Lower lobe of right lung (tissue), 2 donors: ENCODE data around the gene SOCS6. TPM values are rescaled to one million over a fixed set of nuclear protein-coding genes. Genes with fewer than 3 reads are reported as not detected.
A peak's percentile ranks its signal among the peaks of the same experiment; 100 is the strongest.

ENCODE experiments used
- ATAC-seq, 2 donors: fragments of 200-7000 bp; cut with Tn5 transposase; one replicate each; pipeline ENCODE4 v1.9.1; 2020 to 2022; ENCODE audit warnings: mild to moderate bottlenecking in 2 of 2, moderate library complexity in 2 of 2
- DNase-seq: peaks from one replicate; pipeline ENCODE4 v3.0.0-alpha.2; 2020
- H3K27ac ChIP-seq: fragments of 200-600 bp; one replicate; pipeline ENCODE4 v1.8.0; 2022
- H3K27me3 ChIP-seq: fragments of 200-600 bp; one replicate; pipeline ENCODE4 v1.8.0; 2022; ENCODE audit warnings: low read depth
- H3K36me3 ChIP-seq: fragments of 200-600 bp; one replicate; pipeline ENCODE4 v1.8.0; 2022; ENCODE audit warnings: mild to moderate bottlenecking
- H3K4me1 ChIP-seq: fragments of 200-600 bp; one replicate; pipeline ENCODE4 v1.8.0; 2022
- H3K4me3 ChIP-seq: fragments of 200-600 bp; one replicate; pipeline ENCODE4 v1.8.0; 2022; ENCODE audit warnings: mild to moderate bottlenecking
- H3K9me3 ChIP-seq: fragments of 200-600 bp; one replicate; pipeline ENCODE4 v1.8.0; 2022
- intact Hi-C: fragments of 100-400 bp; cut with DNase I; formaldehyde crosslinking; loops from one replicate; pipeline ENCODE4 v1.11.0; 2022
- total RNA-seq: library from RNA; stranded (reverse); fragmentation: NEBNext Ultra II Directional; extraction: Animal tissue kit (Norgen Biotek cat#: 25700); gene quantifications from one replicate; pipeline ENCODE4 v1.2.1, GENCODE V29; 2021
- TF ChIP-seq, protein P1 (sequence below): fragments of 200-600 bp; IDR thresholded peaks from one replicate; pipeline ENCODE4 v1.8.0; 2022; ENCODE audit warnings: antibody characterized with exemption, mild to moderate bottlenecking
- donor health status: DM: no; HTN: yes; CAD: no; lungs with severe emphysema.

The SOCS6 gene
- total RNA-seq, 1 donor from 2014 or later = 24.8 TPM

GRCh38 chr18:70331456-70332097 is 42.7 kb downstream of the SOCS6 start:
- no peak for ATAC-seq
- Histone ChIP-seq H3K9me3 (peaks cover 8% of the 10 kb centered on the region), H3K4me3 (no peak overlapping the region), H3K27ac (no peak overlapping the region), H3K4me1 (no peaks in the 10 kb centered on the region), H3K36me3 (no peaks in the 10 kb centered on the region), H3K27me3 (no peaks in the 10 kb centered on the region)
- TF ChIP-seq, protein P1, sequence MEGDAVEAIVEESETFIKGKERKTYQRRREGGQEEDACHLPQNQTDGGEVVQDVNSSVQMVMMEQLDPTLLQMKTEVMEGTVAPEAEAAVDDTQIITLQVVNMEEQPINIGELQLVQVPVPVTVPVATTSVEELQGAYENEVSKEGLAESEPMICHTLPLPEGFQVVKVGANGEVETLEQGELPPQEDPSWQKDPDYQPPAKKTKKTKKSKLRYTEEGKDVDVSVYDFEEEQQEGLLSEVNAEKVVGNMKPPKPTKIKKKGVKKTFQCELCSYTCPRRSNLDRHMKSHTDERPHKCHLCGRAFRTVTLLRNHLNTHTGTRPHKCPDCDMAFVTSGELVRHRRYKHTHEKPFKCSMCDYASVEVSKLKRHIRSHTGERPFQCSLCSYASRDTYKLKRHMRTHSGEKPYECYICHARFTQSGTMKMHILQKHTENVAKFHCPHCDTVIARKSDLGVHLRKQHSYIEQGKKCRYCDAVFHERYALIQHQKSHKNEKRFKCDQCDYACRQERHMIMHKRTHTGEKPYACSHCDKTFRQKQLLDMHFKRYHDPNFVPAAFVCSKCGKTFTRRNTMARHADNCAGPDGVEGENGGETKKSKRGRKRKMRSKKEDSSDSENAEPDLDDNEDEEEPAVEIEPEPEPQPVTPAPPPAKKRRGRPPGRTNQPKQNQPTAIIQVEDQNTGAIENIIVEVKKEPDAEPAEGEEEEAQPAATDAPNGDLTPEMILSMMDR = no peak
- intact Hi-C loops = no loop called here
- no peak for DNase-seq

GRCh38 chr18:70332694-70333093 is 43.8 kb downstream of the SOCS6 start:
- Histone ChIP-seq H3K9me3 (peaks cover 8% of the 10 kb centered on the region), H3K27me3 (no peaks in the 10 kb centered on the region), H3K4me3 (no peak overlapping the region), H3K36me3 (no peaks in the 10 kb centered on the region), H3K4me1 (no peaks in the 10 kb centered on the region), H3K27ac (no peak overlapping the region)
- DNase-seq (no peak), ATAC-seq (peak; percentile 37 to 55)
- TF ChIP-seq, protein P1 = no peak
- intact Hi-C loops = no loop called here

DNA sequence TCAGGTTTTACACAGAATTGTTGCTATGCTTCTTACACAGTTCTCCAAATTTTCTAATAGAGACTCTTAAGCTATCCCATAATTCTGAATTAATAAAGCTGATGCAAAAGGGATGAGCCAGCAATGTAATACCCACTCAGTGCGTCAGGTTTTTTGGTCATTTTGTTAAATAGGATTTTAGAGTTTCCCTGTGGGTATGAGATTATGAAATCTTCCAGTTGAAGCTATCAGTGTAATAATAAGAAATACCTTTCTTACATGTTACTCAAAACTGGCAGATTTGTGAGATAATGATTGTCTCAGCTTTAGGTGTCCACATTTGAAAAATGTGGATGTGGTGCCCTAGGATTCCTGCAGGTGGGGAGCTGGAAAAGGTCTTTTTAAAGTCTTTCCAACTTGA is 44.5 kb downstream of the SOCS6 start:
- ATAC-seq (peak in 1 of 2 donors; percentile 11), DNase-seq (no peak)
- Histone ChIP-seq H3K4me1 (no peaks in the 10 kb centered on the region), H3K27ac (no peak overlapping the region), H3K36me3 (no peaks in the 10 kb centered on the region), H3K9me3 (peaks cover 8% of the 10 kb centered on the region), H3K4me3 (no peak overlapping the region), H3K27me3 (no peaks in the 10 kb centered on the region)
- TF ChIP-seq, protein P1 = no peak
- intact Hi-C loops = no loop called here

GRCh38 chr18:70333757-70334156 is 44.9 kb downstream of the SOCS6 start:
- Histone ChIP-seq H3K27me3 (no peaks in the 10 kb centered on the region), H3K9me3 (peaks cover 12% of the 10 kb centered on the region), H3K4me1 (no peaks in the 10 kb centered on the region), H3K27ac (no peak overlapping the region), H3K4me3 (no peak overlapping the region), H3K36me3 (no peaks in the 10 kb centered on the region)
- TF ChIP-seq, protein P1 = no peak
- ATAC-seq (peak; percentile 91 to 94), DNase-seq (no peak)
- intact Hi-C loops = no loop called here

GRCh38 chr18:70334264-70334663 is 45.4 kb downstream of the SOCS6 start:
- Histone ChIP-seq H3K4me1 (no peaks in the 10 kb centered on the region), H3K27ac (no peak overlapping the region), H3K27me3 (no peaks in the 10 kb centered on the region), H3K36me3 (no peaks in the 10 kb centered on the region), H3K4me3 (no peak overlapping the region), H3K9me3 (peaks cover 16% of the 10 kb centered on the region)
- TF ChIP-seq, protein P1 = no peak
- intact Hi-C loops = no loop called here
- DNase-seq (no peak), ATAC-seq (no peak)
